Gastroesophageal sphincter (tissue), 3 donors: ENCODE results near the gene FAM228A.

Experiments used
- CTCF ChIP-seq, 4 experiments: fragments of 200-600 bp in 2 of 4; fragments of 450-650 bp in 2 of 4; sonication (generic) in 1 of 4; IDR thresholded peaks; one replicate each; pipeline ENCODE4 v1.5.1; 2017 to 2019; ENCODE audit warnings: antibody characterized with exemption in 4 of 4, mild to moderate bottlenecking in 2 of 4, moderate library complexity in 2 of 4
- EP300 ChIP-seq: sonication (generic); formaldehyde crosslinking; IDR thresholded peaks from one replicate; pipeline ENCODE4 v1.6.1; 2017; ENCODE audit warnings: antibody characterized with exemption, mild to moderate bottlenecking

- TF ChIP-seq EP300 (no peak), CTCF (IDR thresholded peaks at IDR 0.05) (no peak)
These were observed 17.0 kb downstream of the FAM228A start for GRCh38 chr2:24191848-24192247.
